ENCODE results near the gene TSC22D1. TPM values are rescaled to one million over a fixed set of nuclear protein-coding genes. Genes with fewer than 3 reads are reported as not detected.

TSC22D1 gene
- total and polyA plus RNA-seq, 4 donors: 21.0 to 43.5 (median 37.0) TPM

DNA sequence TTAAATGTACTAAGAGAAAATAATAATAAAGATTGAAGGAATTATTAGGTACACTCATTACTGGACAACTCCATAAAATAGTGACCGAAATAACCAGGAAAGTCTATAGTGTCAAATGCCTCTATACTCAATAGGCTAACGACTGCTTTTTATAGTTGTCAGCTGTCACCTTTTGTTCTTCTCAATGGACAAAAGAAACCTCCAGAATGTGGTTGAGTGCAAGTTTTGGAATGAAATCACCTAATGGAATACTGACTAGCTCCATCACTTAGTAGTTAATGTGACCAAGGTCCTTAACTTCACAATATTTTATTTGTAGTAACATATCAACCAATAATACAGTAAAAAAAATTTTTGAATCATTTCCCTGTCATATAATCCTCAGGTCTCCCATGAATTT, 18.1 kb downstream of the TSC22D1 start:
- H3K36me3 ChIP-seq (ENCODE audit: control insufficient read depth in 4 of 4, insufficient read depth in 3 of 4, low read depth in 1 of 4, low read length in 3 of 4): no peaks in the 10 kb centered on the region
- H3K9me3 ChIP-seq (ENCODE audit: control insufficient read depth in 4 of 4, low read length in 3 of 4): no peaks in the 10 kb centered on the region
- H3K4me3 ChIP-seq (ENCODE audit: low read depth in 1 of 3, low read length in 3 of 3): no peak overlapping the region
- H3K27me3 ChIP-seq (ENCODE audit: control insufficient read depth in 4 of 4, insufficient read depth in 4 of 4, low read length in 3 of 4): no peaks in the 10 kb centered on the region
- no peak overlapping the region for H3K9ac ChIP-seq (ENCODE audit: low read depth in 1 of 2, low read length in 2 of 2)
- no peak for DNase-seq (ENCODE audit: low spot score)
- no peak overlapping the region for H3K27ac ChIP-seq (ENCODE audit: low read depth in 1 of 2, low read length in 2 of 2)
- H3K4me1 ChIP-seq (ENCODE audit: control insufficient read depth in 4 of 4, insufficient read depth in 4 of 4, low read length in 3 of 4): no peaks in the 10 kb centered on the region
- WGBS: 89% methylated on average over 2 of the region's 2 CpGs
- TF ChIP-seq NR2F2 (IDR thresholded peaks at IDR 0.05) (no peak), ATF3 (IDR thresholded peaks at IDR 0.05) (no peak), GABPA (IDR thresholded peaks at IDR 0.05 in 1 of 2, conservative IDR thresholded peaks at IDR 0.05 in 1 of 2) (no peak), RXRA (IDR thresholded peaks at IDR 0.05) (no peak), RAD21 (IDR thresholded peaks at IDR 0.05) (no peak)

- no peak for TF ChIP-seq CTCF (IDR thresholded peaks at IDR 0.05; ENCODE audit: low read depth, low read length, missing input control)
- no peak for TF ChIP-seq HNF4A (conservative IDR thresholded peaks at IDR 0.05)
- no peak for TF ChIP-seq ATF3 (IDR thresholded peaks at IDR 0.05)
- no peak for TF ChIP-seq GABPA (IDR thresholded peaks at IDR 0.05 in 1 of 2, conservative IDR thresholded peaks at IDR 0.05 in 1 of 2)
- TF ChIP-seq RAD21 (IDR thresholded peaks at IDR 0.05): no peak
- no peak for TF ChIP-seq HNF4G (IDR thresholded peaks at IDR 0.05)
- TF ChIP-seq, protein P1, sequence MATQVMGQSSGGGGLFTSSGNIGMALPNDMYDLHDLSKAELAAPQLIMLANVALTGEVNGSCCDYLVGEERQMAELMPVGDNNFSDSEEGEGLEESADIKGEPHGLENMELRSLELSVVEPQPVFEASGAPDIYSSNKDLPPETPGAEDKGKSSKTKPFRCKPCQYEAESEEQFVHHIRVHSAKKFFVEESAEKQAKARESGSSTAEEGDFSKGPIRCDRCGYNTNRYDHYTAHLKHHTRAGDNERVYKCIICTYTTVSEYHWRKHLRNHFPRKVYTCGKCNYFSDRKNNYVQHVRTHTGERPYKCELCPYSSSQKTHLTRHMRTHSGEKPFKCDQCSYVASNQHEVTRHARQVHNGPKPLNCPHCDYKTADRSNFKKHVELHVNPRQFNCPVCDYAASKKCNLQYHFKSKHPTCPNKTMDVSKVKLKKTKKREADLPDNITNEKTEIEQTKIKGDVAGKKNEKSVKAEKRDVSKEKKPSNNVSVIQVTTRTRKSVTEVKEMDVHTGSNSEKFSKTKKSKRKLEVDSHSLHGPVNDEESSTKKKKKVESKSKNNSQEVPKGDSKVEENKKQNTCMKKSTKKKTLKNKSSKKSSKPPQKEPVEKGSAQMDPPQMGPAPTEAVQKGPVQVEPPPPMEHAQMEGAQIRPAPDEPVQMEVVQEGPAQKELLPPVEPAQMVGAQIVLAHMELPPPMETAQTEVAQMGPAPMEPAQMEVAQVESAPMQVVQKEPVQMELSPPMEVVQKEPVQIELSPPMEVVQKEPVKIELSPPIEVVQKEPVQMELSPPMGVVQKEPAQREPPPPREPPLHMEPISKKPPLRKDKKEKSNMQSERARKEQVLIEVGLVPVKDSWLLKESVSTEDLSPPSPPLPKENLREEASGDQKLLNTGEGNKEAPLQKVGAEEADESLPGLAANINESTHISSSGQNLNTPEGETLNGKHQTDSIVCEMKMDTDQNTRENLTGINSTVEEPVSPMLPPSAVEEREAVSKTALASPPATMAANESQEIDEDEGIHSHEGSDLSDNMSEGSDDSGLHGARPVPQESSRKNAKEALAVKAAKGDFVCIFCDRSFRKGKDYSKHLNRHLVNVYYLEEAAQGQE (IDR thresholded peaks at IDR 0.05): no peak
- TF ChIP-seq YY1 (IDR thresholded peaks at IDR 0.05): no peak
- TF ChIP-seq EGR1 (IDR thresholded peaks at IDR 0.05; ENCODE audit: low read depth in 2 of 2): no peak
- no peak for TF ChIP-seq SP1 (IDR thresholded peaks at IDR 0.05)
- no peak for TF ChIP-seq JUND (IDR thresholded peaks at IDR 0.05)
- TF ChIP-seq TAF1 (conservative IDR thresholded peaks at IDR 0.05): no peak
- no peak for TF ChIP-seq ZBTB33 (IDR thresholded peaks at IDR 0.05)
- no peak for TF ChIP-seq NR2F2 (IDR thresholded peaks at IDR 0.05)
- no peak for DNase-seq (ENCODE audit: low spot score)
Observed at GRCh38 chr13:44555207-44555606, 20.9 kb downstream of the TSC22D1 start.

More at GRCh38 chr13:44555207-44555606, 20.9 kb downstream of the TSC22D1 start:
- Histone ChIP-seq H3K9ac (ENCODE audit: low read depth in 1 of 2, low read length in 2 of 2) (no peak overlapping the region), H3K4me3 (ENCODE audit: low read depth in 1 of 3, low read length in 3 of 3) (no peak overlapping the region), H3K4me1 (ENCODE audit: control insufficient read depth in 4 of 4, insufficient read depth in 4 of 4, low read length in 3 of 4) (no peaks in the 10 kb centered on the region), H3K9me3 (ENCODE audit: control insufficient read depth in 4 of 4, low read length in 3 of 4) (no peaks in the 10 kb centered on the region), H3K36me3 (ENCODE audit: control insufficient read depth in 4 of 4, insufficient read depth in 3 of 4, low read depth in 1 of 4, low read length in 3 of 4) (no peaks in the 10 kb centered on the region), H3K27ac (ENCODE audit: low read depth in 1 of 2, low read length in 2 of 2) (no peak overlapping the region), H3K27me3 (ENCODE audit: control insufficient read depth in 4 of 4, insufficient read depth in 4 of 4, low read length in 3 of 4) (no peaks in the 10 kb centered on the region)
- 96% methylated on average over 12 of the region's 12 CpGs for WGBS
